GM21737 (cell line): ENCODE measurements around the gene CD300E.
"Not testable (repeated sequence)": the region's sequence is repeated elsewhere in the genome, so short reads cannot be mapped to it uniquely, and the experiment has no call there.

ENCODE experiments used
- ATAC-seq: cut with Tn5 transposase; IDR thresholded peaks from one replicate; pipeline ENCODE4 v1.9.1; 2021; ENCODE audit warnings: mild to moderate bottlenecking, moderate library complexity; ENCODE audit not compliant: unreplicated experiment

The CD300E gene

DNA sequence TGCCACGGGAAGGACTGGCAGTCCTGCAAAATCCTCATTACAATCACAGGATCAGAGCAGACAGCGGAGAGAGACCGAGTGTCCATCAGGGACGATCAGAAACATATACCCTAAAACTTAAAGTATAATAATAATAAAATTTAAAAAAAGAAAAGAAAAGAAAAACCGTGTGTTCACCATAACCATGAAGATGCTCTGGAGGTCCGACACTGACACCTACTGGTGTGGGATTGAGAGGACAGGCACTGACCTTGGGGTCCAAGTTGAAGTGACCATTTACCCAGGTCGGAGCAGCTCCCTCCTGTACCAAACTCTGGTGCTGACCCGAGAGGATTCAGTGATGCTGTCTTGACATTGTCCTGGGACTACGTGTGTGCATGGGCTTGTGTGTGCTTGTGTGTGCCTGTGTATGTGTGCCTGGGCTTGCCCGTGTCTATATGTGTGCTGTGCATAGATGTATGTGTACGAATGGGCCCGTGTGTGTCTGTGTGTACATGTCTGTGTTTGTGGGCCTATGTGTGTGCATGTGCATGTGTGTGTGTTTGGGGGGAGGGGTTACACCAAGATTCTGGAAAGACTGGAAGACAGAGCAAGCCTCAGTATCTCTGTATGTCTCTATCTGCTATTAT is 21.5 kb downstream of the CD300E start:
- ATAC-seq: no peak

DNA sequence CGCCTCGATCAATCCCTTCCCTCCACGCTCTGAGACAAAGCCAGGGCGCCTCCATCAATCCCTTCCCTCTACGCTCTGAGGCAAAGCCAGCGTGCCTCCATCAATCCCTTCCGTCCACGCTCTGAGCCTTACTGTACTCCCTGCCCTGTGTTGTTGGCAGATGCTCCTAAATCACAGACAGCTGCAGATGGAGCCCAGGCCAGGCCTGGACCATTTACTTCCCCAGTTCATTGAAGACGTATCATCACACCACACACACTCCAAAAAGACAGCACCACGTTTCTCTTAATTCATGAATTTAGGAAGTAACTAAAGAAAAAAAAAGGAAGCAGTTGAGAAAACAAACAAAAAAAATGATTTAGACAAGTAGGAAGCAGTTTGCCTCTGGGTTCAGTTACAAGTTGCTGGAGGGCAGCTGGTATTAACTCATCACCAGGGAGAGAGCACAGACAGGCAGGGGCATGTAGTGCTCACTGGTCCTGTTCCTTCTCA is 24.0 kb downstream of the CD300E start:
- no peak for ATAC-seq

DNA sequence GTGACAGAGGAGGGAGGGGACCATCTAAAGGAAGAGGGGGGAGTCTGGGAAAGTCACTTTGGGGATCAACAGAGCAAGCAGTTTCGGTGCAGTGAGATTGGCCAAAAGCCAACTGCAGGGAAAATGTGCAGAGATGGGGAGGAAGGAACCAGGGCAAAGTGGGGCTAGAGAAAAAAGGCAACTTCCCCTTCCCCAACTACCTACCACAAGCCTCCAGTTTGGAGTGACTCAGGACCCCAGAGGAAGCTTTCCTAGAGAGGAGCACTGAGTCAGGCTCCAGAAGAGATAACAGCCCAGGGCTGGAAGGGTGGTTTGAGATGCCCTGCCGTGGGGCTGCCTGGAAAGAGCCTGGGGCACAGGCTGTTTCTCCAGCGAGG is 24.5 kb downstream of the CD300E start:
- ATAC-seq: no peak

DNA sequence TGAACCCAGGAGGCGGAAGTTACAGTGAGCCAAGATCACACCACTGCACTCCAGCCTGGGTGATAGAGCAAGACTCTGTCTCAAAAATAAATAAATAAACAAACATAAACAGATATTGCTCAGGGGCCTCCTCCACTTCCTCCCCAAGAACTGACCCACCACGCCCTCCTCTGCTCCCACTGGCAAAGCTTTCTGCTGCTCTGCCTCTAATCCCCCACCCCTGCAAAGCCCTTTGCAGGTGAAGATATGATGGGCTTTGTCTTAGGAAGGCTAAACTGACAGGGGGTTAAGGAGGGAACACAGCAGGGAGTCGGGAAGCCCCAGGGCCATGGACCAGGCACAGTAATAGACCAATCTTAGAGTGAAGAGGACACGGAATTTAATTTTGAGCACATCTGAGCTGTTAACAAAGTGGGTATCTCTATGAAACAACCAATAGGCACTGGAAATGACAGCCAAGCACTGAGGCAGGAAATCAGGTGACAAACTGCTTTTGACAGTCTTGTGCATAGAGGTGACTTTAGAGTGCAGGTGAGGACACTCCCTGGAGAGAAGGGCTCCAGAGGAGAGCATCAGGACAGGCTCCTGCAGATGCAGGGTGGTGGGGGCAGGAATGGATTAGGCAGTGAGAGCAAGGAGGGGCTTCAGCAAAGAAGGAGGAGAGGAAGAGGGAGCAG is 25.1 kb downstream of the CD300E start:
- ATAC-seq: no peak

DNA sequence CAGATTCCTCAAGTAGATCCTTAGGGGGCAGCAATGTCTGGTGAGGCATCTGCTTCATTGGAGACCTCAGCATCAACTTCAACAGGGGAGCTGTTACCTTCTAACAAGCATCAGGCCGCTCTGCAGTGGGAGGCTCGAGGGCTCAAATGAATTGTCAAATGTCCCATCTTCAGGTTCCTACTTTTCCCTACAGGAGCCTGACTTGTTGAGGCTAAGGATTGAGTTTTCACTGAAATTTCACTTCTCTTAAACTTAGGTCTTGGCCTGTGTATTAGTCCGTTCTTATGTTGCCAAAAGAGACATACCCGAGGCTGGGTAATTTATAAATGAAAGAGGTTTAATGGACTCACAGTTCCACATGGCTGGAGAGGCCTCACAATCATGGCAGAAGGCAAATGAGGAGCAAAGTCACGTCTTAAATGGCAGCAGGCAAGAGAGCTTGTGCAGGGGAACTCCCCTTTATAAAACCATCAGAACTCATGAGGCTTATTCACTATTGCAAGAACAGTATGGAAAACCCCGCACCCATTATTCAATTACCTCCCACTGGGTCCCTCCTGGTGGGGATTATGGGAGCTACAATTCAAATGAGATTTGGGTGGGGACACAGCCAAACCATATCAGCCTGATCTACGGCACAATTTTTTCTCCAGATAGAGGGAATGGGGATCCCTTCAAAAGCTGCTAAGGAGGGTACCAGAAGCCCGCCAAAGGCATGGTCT is 26.3 kb downstream of the CD300E start:
- no peak for ATAC-seq

DNA sequence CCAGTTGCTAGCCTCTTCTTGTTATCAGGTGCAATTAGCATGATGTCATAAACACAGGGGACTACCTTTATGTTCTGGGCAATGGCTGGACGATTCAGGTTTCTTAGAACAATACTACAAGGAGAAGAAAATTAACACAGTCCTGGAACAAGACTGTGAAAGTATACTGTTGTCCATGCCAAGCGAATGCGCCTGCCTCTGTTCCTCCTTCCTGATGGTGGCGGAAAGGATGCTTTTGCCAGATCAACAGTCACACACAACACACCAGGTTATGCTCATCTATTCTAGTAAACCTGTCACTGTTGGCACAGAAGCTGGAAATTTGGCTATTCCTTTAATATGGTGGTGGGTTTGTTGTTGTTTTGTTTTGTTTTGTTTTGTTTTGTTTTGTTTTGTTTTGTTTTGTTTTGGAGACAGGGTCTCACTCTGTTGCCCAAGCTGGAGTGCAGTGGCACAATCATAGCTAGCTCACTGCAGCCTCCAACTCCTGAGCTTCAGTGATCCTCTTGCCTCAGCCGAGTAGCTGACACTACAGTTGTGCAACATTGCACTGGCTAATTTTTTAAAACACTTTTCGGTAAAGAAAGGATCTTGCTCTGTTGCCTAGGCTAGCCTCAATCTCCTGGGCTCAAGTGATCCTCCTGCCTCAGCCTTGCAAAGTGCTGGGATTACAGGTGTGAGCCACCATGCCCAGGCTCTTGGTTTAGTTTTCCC is 28.3 kb downstream of the CD300E start:
- no peak for ATAC-seq

DNA sequence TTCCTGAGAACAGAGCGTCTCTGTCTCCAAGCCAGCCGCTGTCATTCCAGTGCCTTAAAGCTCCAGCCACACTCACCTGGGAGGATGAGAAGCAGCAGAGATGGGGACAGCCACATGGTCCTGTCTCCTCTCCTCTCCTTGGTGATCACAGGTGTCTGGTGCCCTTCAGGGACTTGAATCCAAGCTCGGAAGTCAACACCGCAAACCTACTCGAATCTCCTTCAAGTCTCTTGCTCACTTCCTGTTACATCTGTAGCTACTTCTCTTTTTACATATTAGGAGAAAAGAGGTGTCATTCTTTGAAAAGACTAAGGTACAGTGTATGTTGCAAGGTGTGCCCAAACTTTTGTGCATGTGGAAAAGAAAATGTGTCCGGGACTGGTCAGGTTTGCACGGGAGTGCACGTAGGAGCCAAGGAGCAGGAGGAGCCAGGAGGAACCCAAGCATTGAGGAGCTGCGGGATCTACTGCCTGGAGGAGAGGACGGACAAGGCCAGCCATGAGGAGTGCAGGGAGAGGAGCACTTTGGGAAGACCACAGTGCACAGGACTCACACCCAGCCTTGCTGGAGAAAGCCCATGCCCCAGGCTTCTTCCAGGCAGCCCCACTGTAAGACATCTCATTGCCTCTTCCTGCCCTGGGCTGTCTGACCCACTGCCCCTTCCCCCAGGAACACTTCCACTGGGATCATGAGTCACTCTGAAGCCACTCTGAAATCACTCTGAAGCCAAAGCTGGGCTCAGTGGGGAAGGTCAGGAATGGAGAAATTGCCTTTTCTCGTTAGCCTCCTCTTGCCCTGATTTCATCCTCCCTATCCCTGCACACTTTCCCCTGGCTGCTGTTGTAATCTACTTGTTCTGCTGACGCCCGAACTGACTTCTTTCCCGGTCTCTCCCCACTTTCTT is 31.2 kb downstream of the CD300E start, which contains the start of gene CD300LD:
TSS of gene CD300LD (minus strand) at position 197 of the 904 bp plus-strand sequence. CDS start at position 116, 81 bp downstream.
- no peak for ATAC-seq

DNA sequence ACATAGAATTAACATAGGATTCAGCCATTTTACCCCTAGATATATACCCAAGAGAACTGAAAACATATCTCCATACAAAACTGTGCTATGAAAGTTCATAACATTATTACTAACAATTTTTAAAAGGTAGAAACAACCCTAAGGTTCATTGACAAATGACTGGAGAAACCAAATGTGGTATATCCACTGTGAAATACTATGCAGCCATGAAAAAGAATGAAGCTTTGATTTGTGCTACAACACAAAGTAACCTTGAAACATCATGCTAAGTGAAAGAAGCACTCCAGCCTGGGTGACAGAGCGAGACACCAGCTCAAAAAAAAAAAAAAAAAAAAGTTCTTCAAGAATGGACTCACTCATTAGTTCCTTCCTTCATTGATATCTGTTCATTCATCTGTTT is 32.0 kb downstream of the CD300E start:
- no peak for ATAC-seq

DNA sequence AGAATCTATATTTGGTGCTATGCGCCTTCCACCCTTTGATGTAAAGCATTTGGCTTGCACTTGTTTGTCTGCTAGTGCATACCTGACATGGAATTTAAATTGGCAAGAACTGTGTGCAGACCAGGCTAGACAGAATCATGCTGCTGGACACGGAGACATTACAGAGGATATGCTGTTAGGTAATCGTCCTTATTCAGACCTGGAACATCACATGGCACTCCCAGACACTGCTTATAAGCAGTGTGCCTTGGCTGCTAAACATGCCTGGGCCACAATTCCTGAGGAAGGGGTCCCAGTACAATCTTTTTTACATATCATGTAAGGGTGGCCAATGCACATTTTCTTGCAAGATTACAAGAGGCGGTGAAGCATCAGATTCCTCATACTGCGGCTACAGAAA is 37.8 kb downstream of the CD300E start:
- ATAC-seq: no peak

DNA sequence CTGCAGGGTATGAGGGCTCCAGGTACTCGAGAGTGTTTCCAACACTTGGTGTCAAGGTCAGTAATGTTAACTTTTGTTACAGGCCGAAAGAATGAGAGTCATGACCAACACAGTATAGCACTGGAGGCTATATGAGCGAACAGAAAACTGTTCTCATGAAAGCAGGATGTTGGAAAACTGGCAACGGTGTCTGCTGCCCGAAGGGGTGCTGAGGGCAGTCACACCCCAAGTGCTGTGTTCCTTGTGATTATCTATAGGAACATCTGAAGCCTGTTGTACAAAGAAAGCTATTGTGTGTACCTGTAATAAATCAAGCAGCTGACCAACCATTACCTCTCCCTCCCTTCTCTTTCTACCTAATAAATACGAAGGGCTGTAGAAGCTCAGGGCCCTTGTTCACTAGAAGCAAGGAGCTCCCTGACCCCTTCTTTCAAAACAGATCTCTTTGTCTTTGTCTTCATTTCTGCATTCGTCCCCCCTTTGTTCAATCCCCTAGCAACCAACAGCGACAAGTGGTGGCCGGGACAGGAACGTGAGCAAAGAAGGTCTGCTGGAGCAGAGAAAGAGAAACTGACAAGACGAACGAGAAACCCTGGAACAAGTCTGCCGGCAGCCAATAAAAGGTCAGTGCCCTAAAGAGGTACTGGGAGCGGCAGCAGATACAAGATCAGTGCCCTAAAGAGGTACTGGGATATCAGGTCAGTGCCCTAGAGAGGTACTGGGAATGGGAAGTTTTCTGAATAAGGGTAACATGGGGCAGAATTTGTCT is 39.1 kb downstream of the CD300E start:
- ATAC-seq: no peak

DNA sequence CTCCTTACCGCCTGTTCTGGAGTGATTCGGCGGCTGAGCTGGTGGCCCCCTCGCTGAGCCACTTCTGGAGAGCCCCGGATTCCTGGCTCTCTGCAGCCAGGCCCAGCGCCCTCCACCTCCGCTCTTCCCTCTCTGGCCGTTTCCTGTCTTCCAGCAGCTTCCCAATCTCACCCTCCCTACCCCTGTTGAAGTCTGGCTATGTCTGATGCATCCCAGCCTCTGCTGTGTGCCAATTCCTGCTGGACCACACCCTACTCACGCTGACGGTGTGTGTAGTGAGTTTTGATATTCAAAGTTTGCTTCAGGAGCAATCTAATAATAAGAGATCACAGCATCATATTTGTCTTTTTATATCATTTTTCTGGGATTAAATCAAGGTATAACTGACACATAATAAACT is 40.9 kb downstream of the CD300E start:
- no peak for ATAC-seq

DNA sequence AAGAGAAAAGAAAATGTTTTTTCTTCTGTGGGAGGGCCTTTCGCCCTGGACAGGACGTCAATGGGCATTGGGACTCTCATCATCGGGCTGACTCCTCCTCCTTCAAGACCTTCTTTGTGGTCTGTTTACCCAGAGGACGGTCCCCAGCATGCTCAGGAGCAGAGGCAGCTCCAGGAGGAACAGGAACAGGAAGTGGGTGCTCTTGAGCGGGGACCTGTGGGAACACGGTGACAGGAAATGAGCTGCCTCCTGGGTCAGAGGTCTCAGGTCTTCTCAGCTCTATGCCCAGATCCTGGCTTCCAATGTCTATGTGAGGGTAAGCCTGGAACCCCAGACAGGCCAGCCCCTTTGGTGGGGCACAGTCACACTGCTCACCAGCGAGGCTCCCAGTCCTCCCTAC is 43.6 kb downstream of the CD300E start:
- ATAC-seq: no peak

DNA sequence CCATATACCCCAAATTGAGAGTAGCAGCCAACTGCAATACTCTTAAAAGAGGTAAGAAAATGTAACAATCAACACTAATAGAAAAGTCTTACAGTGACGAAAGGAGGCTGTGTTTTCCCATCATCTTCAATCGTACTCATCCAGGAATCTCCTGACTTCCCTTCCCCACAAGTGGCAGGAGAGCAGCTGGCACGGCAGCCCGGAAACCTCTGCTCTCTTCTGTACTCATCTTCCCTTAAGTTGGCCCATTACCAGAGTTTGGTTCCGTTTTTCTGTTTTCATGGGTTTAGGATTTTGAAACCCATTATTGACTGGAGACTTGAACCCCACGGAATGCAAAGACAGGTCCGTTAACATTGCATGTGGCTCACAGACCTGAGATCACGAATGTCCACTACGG is 44.6 kb downstream of the CD300E start:
- ATAC-seq: no peak

DNA sequence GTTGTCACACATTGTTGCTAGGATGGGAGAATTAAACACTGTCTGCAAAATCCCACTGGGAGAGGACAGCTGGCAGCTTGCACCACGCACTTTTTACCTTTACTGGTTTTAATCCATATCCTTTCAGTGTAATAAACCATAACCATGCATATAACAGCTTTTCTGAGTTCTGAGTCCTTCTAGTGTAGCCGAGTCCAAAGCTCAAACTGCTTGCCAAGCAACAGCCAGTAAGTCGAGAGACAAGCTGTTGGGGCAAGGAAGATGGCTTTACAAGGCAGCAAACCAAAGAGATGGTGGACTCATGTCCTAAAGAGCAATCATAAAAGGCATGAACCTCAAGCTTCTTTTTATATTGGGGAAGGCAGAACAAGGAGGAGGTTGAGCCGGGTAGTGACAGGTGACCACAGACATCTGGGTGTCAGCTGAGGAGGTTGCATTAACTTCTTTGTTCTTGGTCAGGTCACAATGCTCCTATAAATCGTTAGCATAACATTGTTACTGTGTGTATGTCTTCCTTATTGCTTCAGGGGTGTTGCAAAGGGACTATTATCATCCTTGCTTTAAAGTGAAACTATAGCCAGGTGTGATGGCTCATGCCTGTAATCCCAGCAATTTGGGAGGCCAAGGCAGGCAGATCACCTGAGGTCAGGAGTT is 48.9 kb downstream of the CD300E start:
- ATAC-seq: no peak

DNA sequence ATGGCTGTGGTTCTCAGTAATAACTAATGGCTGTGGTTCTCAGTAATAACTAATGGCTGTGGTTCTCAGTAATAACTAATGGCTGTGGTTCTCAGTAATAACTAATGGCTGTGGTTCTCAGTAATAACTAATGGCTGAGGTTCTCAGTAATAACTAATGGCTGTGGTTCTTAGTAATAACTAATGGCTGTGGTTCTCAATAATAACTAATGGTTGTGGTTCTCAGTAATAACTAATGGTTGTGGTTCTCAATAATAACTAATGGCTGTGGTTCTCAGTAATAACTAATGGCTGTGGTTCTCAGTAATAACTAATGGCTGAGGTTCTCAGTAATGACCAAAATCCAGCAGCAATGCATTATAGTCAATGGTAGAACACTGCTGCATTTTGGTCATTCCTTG is 49.9 kb downstream of the CD300E start:
- ATAC-seq: not testable (repeated sequence)

DNA sequence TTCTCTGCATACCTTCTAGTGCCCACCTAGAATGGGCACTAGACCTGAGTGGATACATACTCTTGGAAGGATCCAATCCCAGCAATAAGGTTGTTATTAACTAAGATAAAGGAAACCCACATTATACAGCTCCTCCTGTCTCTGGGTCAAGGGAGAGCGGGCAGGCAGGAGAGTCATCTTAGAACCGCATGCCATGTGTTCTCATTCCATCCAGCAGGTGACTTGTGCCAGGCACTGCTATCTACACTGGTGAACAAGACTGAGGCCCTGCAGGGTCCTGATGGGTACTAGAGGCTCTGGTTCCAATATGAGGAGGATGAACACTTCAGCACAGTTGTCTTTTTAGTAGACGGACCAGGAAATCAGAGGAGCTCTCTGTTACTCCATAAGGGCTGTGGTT is 50.4 kb downstream of the CD300E start:
- ATAC-seq: no peak

DNA sequence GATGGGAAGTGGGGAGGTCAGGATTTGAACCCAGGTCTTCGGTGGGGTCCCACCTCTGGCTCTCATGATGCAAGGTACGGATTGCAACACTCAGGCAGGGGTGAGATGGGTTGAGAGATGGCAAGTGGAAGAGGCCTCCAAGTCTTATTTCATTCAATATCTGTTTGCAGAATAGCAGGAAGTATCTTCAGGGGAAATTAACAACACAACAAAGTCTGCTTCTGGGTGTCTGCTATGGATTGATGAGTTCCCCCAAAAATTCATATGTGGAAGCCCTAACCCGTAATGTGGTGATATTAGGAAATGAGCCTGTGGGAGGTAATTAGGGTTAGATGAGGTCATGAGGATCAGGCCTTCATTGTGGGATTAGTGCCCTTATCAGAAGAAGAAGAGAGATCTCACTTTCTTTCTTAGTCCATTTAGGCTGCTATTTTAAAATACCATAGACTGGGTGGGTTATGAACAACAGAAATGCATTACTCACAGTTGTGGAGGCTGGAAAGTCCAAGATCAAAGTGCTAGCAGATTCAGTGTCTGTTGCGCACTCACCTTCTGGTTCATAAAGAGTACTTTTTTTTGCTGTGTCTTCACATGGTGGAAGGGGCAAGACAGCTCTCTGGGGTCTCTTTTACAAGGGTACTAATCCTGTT is 51.8 kb downstream of the CD300E start:
- no peak for ATAC-seq
